GM19395 (cell line): Measurements from ENCODE around the gene NPTN.

Source experiments
- ATAC-seq: cut with Tn5 transposase; IDR thresholded peaks from one replicate; pipeline ENCODE4 v1.9.1; 2021; ENCODE audit warnings: mild to moderate bottlenecking, moderate library complexity; ENCODE audit not compliant: unreplicated experiment

NPTN gene

GRCh38 chr15:73632670-73633058, 525 bp downstream of the NPTN start:
- peak; percentile 16 for ATAC-seq

- no peak for ATAC-seq
Measured at GRCh38 chr15:73631915-73632669, 1.1 kb downstream of the NPTN start.

GRCh38 chr15:73630921-73631362, 2.2 kb downstream of the NPTN start:
- ATAC-seq = no peak

GRCh38 chr15:73629798-73630429, 3.3 kb downstream of the NPTN start:
- ATAC-seq = no peak

GRCh38 chr15:73628976-73629797, 4.0 kb downstream of the NPTN start:
- no peak for ATAC-seq

GRCh38 chr15:73628102-73628501, 5.1 kb downstream of the NPTN start:
- ATAC-seq = no peak

- ATAC-seq = no peak
Measured at GRCh38 chr15:73626072-73626471, 7.1 kb downstream of the NPTN start.

GRCh38 chr15:73624530-73624929, 8.7 kb downstream of the NPTN start:
- ATAC-seq = no peak

- ATAC-seq = no peak
Measured at GRCh38 chr15:73621286-73621826, 11.8 kb downstream of the NPTN start.

GRCh38 chr15:73620078-73620477, 13.1 kb downstream of the NPTN start:
- ATAC-seq = no peak

- no peak for ATAC-seq
Measured at GRCh38 chr15:73617913-73618312, 15.3 kb downstream of the NPTN start.

GRCh38 chr15:73617301-73617831, 15.8 kb downstream of the NPTN start:
- ATAC-seq = no peak

- no peak for ATAC-seq
Measured at GRCh38 chr15:73608941-73609340, 24.2 kb downstream of the NPTN start.

- no peak for ATAC-seq
Measured at GRCh38 chr15:73608475-73608874, 24.7 kb downstream of the NPTN start.

- ATAC-seq = peak; percentile 17
Measured at GRCh38 chr15:73607843-73608242, 25.3 kb downstream of the NPTN start.

GRCh38 chr15:73607405-73607804, 25.8 kb downstream of the NPTN start:
- peak; percentile 49 for ATAC-seq

- no peak for ATAC-seq
Measured at GRCh38 chr15:73605759-73606436, 27.3 kb downstream of the NPTN start.

- ATAC-seq = no peak
Measured at GRCh38 chr15:73604477-73604876, 28.7 kb downstream of the NPTN start.

GRCh38 chr15:73602992-73603391, 30.2 kb downstream of the NPTN start:
- ATAC-seq = no peak

- ATAC-seq = no peak
Measured at GRCh38 chr15:73602446-73602843, 30.7 kb downstream of the NPTN start.
